Mesenteric fat pad (tissue), 1 donor: Measurements from ENCODE around the gene CFAP92. TPM values are rescaled to one million over a fixed set of nuclear protein-coding genes. Genes with fewer than 3 reads are reported as not detected.

Experiments used
- DNase-seq: peaks from one replicate; pipeline ENCODE4 v3.0.0-alpha.2; 2020; ENCODE audit warnings: low spot score
- total RNA-seq: library from RNA; stranded (reverse); fragmentation: NEBNext Ultra II Directional; extraction: Animal tissue kit (Norgen Biotek cat#: 25700); gene quantifications from one replicate; pipeline ENCODE4 v1.2.1, GENCODE V29; 2021
- donor health status: DM: yes; HTN: yes; CAD: no.

The CFAP92 gene
- total RNA-seq, 1 donor from 2014 or later = 0.64 TPM

DNA sequence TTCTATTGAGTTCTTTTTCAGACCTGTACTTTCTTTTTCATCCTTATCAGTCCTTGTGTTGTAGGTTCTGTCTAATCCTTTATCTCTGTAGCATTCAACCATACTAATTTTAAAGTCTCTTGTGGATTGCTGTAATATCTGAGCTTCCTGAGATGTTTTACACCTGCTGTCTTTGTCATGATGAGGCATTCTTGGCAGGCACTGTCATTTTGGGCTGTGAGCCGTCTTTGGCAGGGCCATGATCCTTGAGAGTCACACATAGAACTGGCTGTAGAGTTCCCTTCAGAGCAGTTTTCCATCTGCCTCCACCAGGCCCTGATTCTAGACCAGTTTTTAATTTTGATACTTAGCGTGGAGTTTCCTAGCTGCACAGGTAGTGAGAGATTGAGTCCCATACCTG, 13.9 kb upstream of the CFAP92 start:
- DNase-seq = no peak

GRCh38 chr3:129006864-129007263, 13.0 kb upstream of the CFAP92 start:
- no peak for DNase-seq

- DNase-seq = no peak
Measured at GRCh38 chr3:129005526-129006303, 11.8 kb upstream of the CFAP92 start.

DNA sequence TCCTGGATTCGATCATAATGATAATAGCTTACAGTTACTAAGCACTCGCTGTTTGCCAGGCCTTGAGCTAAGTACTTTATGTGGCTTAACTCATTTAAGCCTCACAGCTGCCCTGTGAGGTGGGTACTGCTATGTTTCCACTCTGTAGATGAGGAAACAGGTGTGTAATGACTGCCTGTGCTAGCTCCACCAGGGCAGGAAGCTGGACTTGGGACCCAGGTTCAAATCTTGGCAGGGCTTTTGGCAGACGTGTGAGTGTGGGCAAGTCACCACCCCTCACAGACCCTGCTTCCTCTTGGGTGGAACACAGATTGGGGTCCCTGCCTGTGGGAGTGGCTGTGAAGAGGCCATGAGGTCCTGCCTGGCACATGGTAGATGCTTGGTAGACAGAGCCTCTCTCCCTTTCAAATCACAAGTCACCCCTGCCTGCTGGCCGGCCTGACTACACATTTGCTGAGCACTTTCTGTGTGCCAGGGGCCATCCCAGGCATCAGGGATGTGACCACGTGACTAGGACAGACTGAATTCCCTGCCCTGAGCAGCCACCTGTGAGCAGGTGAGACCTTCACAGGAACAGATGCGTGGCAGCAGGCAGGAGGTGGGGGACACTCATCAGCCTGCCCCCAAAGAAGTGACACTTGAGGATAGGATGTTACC, 10.9 kb upstream of the CFAP92 start:
- DNase-seq = no peak

- no peak for DNase-seq
Measured at GRCh38 chr3:129003578-129004112, 9.8 kb upstream of the CFAP92 start.

GRCh38 chr3:129002573-129003569, 9.0 kb upstream of the CFAP92 start:
- DNase-seq = no peak

GRCh38 chr3:129001806-129002572, 8.1 kb upstream of the CFAP92 start:
- DNase-seq = no peak

GRCh38 chr3:129001101-129001805, 7.4 kb upstream of the CFAP92 start, which contains the start of gene EFCC1:
TSS of gene EFCC1 (plus strand) at chr3:129001304. CDS start at chr3:129001629, 325 bp downstream.
- peak; percentile 90 for DNase-seq

- DNase-seq = peak; percentile 77
Measured at GRCh38 chr3:129000742-129001100, 6.8 kb upstream of the CFAP92 start.

DNA sequence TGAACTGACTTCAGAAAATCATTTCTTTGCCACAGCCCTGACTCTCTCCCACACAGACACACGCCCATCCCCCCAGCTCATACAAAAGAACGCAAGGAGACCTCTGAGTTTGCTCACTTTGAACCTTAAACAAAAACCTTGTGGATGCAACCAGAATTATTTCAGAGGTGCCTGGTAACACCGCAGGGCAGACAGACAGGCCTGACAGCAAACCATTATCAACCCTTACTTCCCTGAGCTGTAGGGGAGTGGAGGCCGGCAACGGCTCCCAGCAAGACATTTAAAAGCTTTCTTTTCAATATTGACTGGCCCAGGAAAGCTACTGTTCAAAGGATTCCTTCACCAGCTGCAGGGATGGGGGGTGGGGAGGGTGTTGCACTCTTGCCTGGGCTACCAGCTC, 5.2 kb upstream of the CFAP92 start:
- DNase-seq = peak; percentile 11

DNA sequence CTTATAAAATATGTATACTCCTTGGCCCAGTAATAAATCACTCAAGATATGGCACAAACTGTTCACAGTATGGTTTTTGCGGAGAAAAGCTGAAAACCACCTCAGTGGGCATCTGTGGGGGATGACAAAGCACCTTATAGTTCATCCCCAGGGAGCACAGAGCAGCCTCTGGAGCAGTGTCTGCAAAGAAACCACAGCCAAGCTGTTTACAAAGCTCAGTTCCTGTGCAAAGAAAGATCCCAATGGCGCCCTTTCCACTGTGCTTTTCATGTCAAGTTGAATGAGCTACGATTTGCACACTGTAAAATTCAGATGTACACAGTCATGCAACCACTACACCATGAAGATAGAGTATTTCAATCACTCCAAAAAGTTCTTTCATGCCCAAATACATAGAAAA, 4.7 kb upstream of the CFAP92 start:
- no peak for DNase-seq

DNA sequence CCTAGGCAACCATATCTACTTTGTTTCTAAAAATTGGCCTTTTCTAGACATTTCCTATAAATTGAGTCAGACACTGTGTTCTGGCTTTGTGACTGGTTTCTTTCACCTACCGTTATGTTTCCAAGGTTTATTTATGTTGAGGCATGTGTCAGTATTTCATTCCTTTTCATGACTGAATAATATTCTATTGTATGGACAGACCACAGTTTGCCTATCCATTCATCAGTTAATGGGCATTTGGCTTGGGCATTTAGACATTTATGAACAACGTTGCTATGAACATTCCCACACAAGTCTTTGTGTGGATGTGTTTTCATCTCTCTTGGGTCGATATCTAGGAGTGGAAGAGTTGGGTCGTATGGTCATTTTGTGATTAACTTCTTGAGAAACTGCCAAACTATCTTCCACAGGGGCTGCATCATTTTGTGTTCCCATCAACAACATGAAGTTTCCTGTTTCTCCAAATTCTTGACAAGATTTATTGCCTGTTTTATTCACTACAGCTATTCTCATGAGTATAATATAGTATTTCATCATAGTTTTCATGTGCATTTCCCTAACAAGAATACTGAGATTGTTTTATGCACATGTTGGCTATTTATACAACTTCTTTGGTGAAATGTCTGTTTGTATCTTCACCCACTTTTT, 3.7 kb upstream of the CFAP92 start:
- DNase-seq = no peak

DNA sequence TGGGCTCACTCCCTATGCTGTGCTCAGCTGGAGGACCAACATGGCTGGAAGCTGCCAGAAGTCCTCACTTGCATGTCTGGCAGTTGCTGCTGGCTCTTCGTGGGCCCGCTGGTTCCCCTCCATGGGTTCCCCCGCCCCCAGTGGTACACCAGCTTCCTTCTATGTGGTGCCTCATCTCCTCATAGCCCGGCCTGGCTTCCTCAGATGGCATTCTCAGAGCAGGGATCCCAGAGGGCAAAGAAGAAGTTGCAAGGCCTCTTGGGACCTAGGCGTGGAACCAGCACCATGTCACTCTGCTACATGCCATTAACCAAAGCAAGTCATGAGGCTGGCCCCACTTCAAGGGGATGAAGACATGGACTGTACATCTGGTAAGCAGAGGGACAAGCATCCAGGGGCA, 2.9 kb upstream of the CFAP92 start:
- DNase-seq = peak; percentile 45

- no peak for DNase-seq
Measured at GRCh38 chr3:128996200-128996599, 2.3 kb upstream of the CFAP92 start.

GRCh38 chr3:128995737-128996136, 1.9 kb upstream of the CFAP92 start:
- DNase-seq = no peak

- DNase-seq = peak; percentile 65
Measured at GRCh38 chr3:128994581-128995546, 988 bp upstream of the CFAP92 start.

DNA sequence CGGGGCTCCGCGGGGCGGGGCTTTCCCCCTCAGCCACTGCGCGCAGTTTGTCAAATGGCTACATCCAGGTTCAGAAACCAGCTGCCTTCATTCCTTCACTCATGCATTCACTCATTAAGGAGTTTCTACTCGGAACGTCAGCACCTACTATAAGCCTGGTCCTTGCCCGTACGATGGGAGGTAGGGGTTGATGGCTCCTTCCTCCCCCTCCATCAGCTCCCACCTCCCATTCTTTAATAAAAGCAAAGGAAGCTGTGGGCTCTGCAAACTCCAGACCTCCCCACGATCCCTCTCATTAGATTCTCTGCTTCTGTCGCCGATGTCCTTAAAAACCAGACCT, 267 bp upstream of the CFAP92 start:
- DNase-seq = no peak

- DNase-seq = peak; percentile 69
Measured at GRCh38 chr3:128992926-128993460, 883 bp downstream of the CFAP92 start.
